ENCODE measurements around the gene GPR3. TPM values are rescaled to one million over a fixed set of nuclear protein-coding genes. Genes with fewer than 3 reads are reported as not detected.

GPR3 gene
- total and polyA plus RNA-seq, 2 of the 8 experiments (the other 6 are each of a cell fraction or from before 2014, with no cell fraction given) = 9.9 to 26.5 TPM

DNA sequence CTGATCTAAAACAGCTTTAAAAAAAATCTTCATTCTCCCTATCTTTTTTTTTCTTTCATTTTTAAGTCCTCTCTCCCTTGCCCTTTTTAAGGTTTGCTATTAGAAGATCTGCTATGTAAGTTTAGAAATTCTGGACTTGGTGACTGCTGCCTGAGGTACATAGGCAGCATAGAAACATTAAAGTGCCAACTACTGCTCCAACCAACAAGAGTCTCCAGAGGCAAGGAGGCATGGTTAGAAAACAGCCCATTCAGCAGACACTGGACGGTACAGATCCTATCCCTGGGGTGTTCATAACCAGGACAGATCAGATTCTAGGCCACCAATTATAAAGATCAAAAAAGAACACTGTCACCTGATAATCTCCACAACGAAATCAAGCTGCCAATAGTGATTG lies 36.6 kb downstream of the GPR3 start (continued):
- no peak for TF ChIP-seq HDAC2 (IDR thresholded peaks at IDR 0.05; ENCODE audit: borderline replicate concordance in 1 of 2, low read depth in 2 of 2, low read length in 2 of 2)
- no peak for TF ChIP-seq SUZ12 (IDR thresholded peaks at IDR 0.05; ENCODE audit: low read length)
- TF ChIP-seq SIX5 (IDR thresholded peaks at IDR 0.05; ENCODE audit: low read depth, low read length) = no peak
- no peak for TF ChIP-seq RXRA (IDR thresholded peaks at IDR 0.05; ENCODE audit: insufficient read depth, low read depth, low read length)
- no peak for TF ChIP-seq NANOG (IDR thresholded peaks at IDR 0.05; ENCODE audit: insufficient read depth, low read depth, low read length, poor library complexity, severe bottlenecking)
- TF ChIP-seq YY1 (IDR thresholded peaks at IDR 0.05; ENCODE audit: low read depth, low read length) = no peak
- no peak for TF ChIP-seq CREB1 (IDR thresholded peaks at IDR 0.05)
- no peak for TF ChIP-seq RNF2 (IDR thresholded peaks at IDR 0.05; ENCODE audit: borderline replicate concordance, low read depth, low read length, missing control alignments, poor library complexity, severe bottlenecking)
- TF ChIP-seq JUN (IDR thresholded peaks at IDR 0.05; ENCODE audit: low read depth, low read length) = no peak
- no peak for TF ChIP-seq BCL11A (IDR thresholded peaks at IDR 0.05; ENCODE audit: low read depth in 2 of 2, low read length in 2 of 2)

Measured in H1 (cell line).